OCI-LY3 (cell line): ENCODE results near the gene NCKAP5.
A peak's percentile ranks its signal among the peaks of the same experiment; 100 is the strongest.

Experiments
- H2AFZ ChIP-seq: fragments of 200-600, 300-600 bp; shearing (Covaris generic); 2 replicates; pipeline ENCODE4 v1.6.0; 2014; ENCODE audit warnings: antibody characterized with exemption, low read depth, low read length
- H3K27ac ChIP-seq: fragments of 200-600, 300-600 bp; sonication (generic); 2 replicates; pipeline ENCODE4 v1.5.1; 2014; ENCODE audit warnings: mild to moderate bottlenecking, low read length, moderate library complexity, mixed read lengths
- H3K27me3 ChIP-seq: fragments of 200-600, 300-600 bp; sonication (generic); 2 replicates; pipeline ENCODE4 v1.6.1; 2014; ENCODE audit warnings: low read depth, low read length, mixed read lengths
- H3K36me3 ChIP-seq: fragments of 200-600, 300-600 bp; sonication (generic); replicated peaks from 2 replicates; pipeline ENCODE3; 2014; ENCODE audit warnings: low read depth, low read length, mixed read lengths
- H3K4me1 ChIP-seq: fragments of 300-600, 200-600 bp; sonication (generic); 2 replicates; pipeline ENCODE4 v1.6.1; 2014; ENCODE audit warnings: low read length, mixed read lengths
- H3K4me2 ChIP-seq: fragments of 200-600, 300-600 bp; sonication (generic); 2 replicates; pipeline ENCODE4 v1.6.1; 2014; ENCODE audit warnings: low read length, mixed read lengths
- H3K4me3 ChIP-seq: fragments of 300-600, 200-600 bp; sonication (generic); 2 replicates; pipeline ENCODE4 v1.5.1; 2014; ENCODE audit warnings: antibody characterized with exemption, mild to moderate bottlenecking, low read length, moderate library complexity
- H3K79me2 ChIP-seq: fragments of 300-600, 200-600 bp; shearing (Covaris generic); 2 replicates; pipeline ENCODE4 v1.6.1; 2014; ENCODE audit warnings: mild to moderate bottlenecking, low read length, mixed read lengths
- H3K9ac ChIP-seq: fragments of 300-600, 200-600 bp; shearing (Covaris generic); 2 replicates; pipeline ENCODE4 v1.6.0; 2014; ENCODE audit warnings: mild to moderate bottlenecking, low read length, moderate library complexity
- H3K9me3 ChIP-seq: fragments of 200-600, 300-600 bp; shearing (Covaris generic); 2 replicates; pipeline ENCODE4 v1.6.1; 2014; ENCODE audit warnings: low read length, mixed read lengths; ENCODE audit not compliant: insufficient read depth
- H4K20me1 ChIP-seq: fragments of 200-600, 300-600 bp; sonication (generic); 2 replicates; pipeline ENCODE4 v1.6.1; 2016; ENCODE audit warnings: low read length, mixed read lengths; ENCODE audit not compliant: insufficient read depth
- EZH2phosphoT487 ChIP-seq: fragments of 200-600 bp; shearing (Covaris generic); IDR thresholded peaks from 2 replicates; pipeline ENCODE4 v1.6.1; 2018; ENCODE audit warnings: antibody characterized with exemption, mixed run types, low read depth
- TF ChIP-seq, protein P1 (sequence below): fragments of 200-600, 300-600 bp; sonication (generic); IDR thresholded peaks from 2 replicates; pipeline ENCODE4 v1.5.1; 2014; ENCODE audit warnings: antibody characterized with exemption, low read length, low read depth

Gene NCKAP5

DNA sequence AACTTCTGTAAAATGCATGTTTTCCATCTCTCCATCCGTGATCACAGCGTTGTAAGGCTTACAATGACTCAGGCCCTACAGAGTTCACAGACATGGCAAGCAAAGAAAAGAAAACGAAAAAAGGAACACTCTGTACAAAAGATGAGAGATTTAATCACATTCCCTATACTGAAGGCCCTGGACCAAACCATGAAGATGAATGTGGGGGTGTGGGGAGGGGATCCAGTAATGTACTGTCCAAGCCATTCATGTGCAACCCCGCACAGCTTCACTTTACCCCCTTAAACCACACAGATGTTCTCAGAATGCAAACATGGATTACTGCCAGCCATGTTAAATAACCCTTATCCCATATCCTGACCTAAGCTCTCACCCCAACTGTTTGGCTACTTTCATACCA lies 391.1 kb downstream of the NCKAP5 start:
- H2AFZ ChIP-seq: no peak overlapping the region
- no peaks in the 10 kb centered on the region for H4K20me1 ChIP-seq

DNA sequence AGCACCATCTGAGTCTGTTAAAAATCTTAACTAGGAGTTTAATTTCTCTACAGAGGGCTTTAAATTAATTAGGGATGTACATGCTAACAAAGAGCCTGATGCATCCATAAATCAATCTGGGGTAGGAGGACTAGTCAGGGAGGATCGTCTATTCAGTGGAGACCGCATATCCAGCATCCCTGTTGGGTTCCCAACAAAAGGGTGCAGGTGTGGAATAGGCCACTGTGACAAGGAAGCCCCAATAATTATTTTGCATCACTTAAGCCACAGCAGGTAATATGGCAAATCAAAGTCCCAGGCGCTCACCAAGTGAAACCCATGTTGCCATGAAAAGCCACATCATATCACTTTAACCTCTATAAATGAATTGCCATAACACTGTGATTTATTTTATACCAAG lies 392.3 kb downstream of the NCKAP5 start:
- H3K4me3 ChIP-seq: no peak overlapping the region
- no peaks in the 10 kb centered on the region for H3K79me2 ChIP-seq
- no peaks in the 10 kb centered on the region for H4K20me1 ChIP-seq
- no peaks in the 10 kb centered on the region for H3K36me3 ChIP-seq
- H3K9ac ChIP-seq: no peak overlapping the region
- no peak for TF ChIP-seq EZH2phosphoT487
- TF ChIP-seq, protein P1, sequence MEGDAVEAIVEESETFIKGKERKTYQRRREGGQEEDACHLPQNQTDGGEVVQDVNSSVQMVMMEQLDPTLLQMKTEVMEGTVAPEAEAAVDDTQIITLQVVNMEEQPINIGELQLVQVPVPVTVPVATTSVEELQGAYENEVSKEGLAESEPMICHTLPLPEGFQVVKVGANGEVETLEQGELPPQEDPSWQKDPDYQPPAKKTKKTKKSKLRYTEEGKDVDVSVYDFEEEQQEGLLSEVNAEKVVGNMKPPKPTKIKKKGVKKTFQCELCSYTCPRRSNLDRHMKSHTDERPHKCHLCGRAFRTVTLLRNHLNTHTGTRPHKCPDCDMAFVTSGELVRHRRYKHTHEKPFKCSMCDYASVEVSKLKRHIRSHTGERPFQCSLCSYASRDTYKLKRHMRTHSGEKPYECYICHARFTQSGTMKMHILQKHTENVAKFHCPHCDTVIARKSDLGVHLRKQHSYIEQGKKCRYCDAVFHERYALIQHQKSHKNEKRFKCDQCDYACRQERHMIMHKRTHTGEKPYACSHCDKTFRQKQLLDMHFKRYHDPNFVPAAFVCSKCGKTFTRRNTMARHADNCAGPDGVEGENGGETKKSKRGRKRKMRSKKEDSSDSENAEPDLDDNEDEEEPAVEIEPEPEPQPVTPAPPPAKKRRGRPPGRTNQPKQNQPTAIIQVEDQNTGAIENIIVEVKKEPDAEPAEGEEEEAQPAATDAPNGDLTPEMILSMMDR: no peak
- no peak overlapping the region for H2AFZ ChIP-seq
- no peaks in the 10 kb centered on the region for H3K9me3 ChIP-seq
- H3K27ac ChIP-seq: no peak overlapping the region
- H3K27me3 ChIP-seq: no peaks in the 10 kb centered on the region
- no peaks in the 10 kb centered on the region for H3K4me1 ChIP-seq
- no peak overlapping the region for H3K4me2 ChIP-seq

More for the DNA sequence above, 391.1 kb downstream of the NCKAP5 start:
- Histone ChIP-seq H3K4me3 (no peak overlapping the region), H3K79me2 (no peaks in the 10 kb centered on the region), H3K4me1 (no peaks in the 10 kb centered on the region), H3K9ac (no peak overlapping the region), H3K27ac (no peak overlapping the region), H3K4me2 (no peak overlapping the region), H3K27me3 (no peaks in the 10 kb centered on the region), H3K9me3 (no peaks in the 10 kb centered on the region), H3K36me3 (no peaks in the 10 kb centered on the region)
- no peak for TF ChIP-seq EZH2phosphoT487

DNA sequence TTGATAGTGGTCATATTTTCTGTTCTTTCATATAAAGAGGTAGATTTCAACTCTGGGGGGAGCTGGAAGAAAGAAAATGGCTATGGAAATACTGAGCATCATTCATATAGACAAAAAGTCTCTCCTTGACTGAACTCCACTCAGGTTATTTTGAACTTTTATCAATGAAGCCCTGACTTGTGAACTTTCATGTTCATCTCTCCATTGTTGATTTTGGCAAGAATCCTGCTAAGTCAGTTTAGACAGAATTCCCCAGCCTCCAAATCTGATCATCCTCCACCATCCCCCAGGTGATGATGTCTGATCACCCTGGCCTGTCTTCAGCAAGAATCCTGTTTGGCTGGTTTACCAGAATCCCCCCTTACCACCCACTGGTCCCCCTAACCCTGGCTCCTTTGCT lies 395.0 kb downstream of the NCKAP5 start:
- TF ChIP-seq, protein P1: no peak
- TF ChIP-seq EZH2phosphoT487: no peak
- Histone ChIP-seq H3K4me2 (no peak overlapping the region), H3K4me1 (no peaks in the 10 kb centered on the region), H2AFZ (no peak overlapping the region), H3K27ac (no peak overlapping the region), H3K36me3 (no peaks in the 10 kb centered on the region), H3K9ac (no peak overlapping the region), H3K4me3 (no peak overlapping the region), H3K27me3 (no peaks in the 10 kb centered on the region), H4K20me1 (no peaks in the 10 kb centered on the region), H3K79me2 (no peaks in the 10 kb centered on the region), H3K9me3 (no peaks in the 10 kb centered on the region)

DNA sequence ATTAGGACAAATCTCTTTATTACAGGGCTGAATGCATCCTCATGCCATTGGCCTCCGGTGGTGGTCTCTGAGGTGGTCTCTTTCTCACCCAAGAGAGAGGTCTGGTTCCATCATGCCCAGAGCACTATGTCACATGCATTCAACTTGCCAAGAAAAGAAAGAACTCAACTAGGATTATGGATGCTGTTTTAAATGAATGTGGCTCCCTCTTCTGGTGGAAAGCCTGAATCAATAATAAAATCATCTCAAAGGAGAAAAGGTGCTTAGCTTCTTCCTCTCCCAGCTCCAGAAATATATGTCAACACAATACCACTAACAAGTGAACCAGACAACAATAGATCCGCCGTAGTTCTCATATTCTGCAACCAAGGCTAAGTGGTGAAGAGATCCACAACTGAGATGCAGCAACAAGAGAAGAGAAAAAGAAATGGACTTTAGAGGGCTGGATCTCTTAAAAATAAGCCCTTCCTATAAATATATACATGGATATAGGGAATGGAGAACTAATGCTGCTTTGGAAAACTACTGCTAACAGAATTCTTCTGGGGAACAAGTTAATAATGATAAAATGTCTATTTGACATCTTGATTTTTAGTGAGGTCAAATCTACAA lies 396.8 kb downstream of the NCKAP5 start:
- H3K4me1 ChIP-seq: no peaks in the 10 kb centered on the region
- no peaks in the 10 kb centered on the region for H3K9me3 ChIP-seq
- H3K27ac ChIP-seq: no peak overlapping the region
- H3K36me3 ChIP-seq: no peaks in the 10 kb centered on the region
- H3K27me3 ChIP-seq: no peaks in the 10 kb centered on the region
- no peaks in the 10 kb centered on the region for H4K20me1 ChIP-seq
- H3K4me3 ChIP-seq: no peak overlapping the region
- no peak for TF ChIP-seq EZH2phosphoT487
- TF ChIP-seq, protein P1: peak; percentile 78
- H3K79me2 ChIP-seq: no peaks in the 10 kb centered on the region
- H3K4me2 ChIP-seq: no peak overlapping the region
- no peak overlapping the region for H2AFZ ChIP-seq
- H3K9ac ChIP-seq: no peak overlapping the region
